Fibroblast of the aortic adventitia (primary cell): ENCODE measurements around the gene DUSP2. TPM values are rescaled to one million over a fixed set of nuclear protein-coding genes. Genes with fewer than 3 reads are reported as not detected.

Experiments used
- DNase-seq: peaks from one replicate; pipeline ENCODE4 v3.0.0-alpha.2; 2010; ENCODE audit warnings: low read depth
- H3K4me3 ChIP-seq: 2 replicates; pipeline ENCODE4 v1.5.1; 2011; ENCODE audit warnings: low read depth, mild to moderate bottlenecking, control low read depth, low read length, moderate library complexity
- total RNA-seq: library from RNA; depleted of rRNA; stranded (reverse); fragments of >200 nt; gene quantifications from 2 replicates; pipeline ENCODE4 v1.2.3, GENCODE V29; 2012; ENCODE audit warnings: low replicate concordance
- TF ChIP-seq, protein P1 (sequence below): IDR thresholded peaks from 2 replicates; pipeline ENCODE4 v1.5.1; 2011; ENCODE audit warnings: mild to moderate bottlenecking, low read length, control low read depth, inconsistent platforms; ENCODE audit not compliant: insufficient read depth

DUSP2 gene
- total RNA-seq, 1 donor: 0.36 TPM

DNA sequence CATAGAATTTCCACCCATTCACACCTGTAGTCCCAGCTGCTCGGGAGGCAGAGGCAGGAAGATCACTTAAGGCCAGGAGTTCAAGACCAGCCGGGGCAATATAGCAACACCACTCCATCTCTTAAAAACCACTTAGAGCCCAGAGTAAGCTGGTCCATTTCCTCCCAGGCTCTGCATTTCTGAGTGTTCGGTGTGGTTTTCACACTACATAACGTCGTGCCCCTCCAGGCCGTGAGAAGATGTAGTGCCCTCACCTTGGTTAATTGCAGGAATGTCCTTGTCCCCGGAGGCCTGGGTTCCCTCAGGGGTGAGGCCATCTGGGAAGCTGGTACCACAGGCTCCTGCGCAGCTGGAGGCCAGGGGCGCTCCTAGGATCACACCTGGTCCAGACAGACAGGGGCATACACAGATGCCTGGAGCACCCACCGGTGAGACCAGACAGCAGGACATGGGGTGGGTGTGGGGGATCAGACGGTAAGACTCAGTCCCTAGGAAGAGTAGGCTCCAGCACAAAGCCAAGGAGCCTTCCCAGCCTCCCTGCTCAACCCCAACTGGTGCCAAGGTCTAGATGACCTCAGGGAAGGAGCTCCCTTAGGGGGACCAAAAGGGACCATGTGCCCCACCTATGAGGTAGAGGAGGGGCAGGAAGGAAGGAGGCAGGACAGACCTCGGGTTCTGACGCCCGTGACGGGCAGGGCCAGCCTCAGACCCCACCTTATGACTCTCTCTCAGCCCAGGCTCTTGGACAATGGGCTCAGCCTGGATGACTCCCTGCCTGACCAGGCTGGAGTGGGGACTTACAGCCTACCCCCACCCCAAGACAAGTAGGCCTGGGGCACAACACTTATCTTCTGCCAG, 7.7 kb downstream of the DUSP2 start:
- TF ChIP-seq, protein P1, sequence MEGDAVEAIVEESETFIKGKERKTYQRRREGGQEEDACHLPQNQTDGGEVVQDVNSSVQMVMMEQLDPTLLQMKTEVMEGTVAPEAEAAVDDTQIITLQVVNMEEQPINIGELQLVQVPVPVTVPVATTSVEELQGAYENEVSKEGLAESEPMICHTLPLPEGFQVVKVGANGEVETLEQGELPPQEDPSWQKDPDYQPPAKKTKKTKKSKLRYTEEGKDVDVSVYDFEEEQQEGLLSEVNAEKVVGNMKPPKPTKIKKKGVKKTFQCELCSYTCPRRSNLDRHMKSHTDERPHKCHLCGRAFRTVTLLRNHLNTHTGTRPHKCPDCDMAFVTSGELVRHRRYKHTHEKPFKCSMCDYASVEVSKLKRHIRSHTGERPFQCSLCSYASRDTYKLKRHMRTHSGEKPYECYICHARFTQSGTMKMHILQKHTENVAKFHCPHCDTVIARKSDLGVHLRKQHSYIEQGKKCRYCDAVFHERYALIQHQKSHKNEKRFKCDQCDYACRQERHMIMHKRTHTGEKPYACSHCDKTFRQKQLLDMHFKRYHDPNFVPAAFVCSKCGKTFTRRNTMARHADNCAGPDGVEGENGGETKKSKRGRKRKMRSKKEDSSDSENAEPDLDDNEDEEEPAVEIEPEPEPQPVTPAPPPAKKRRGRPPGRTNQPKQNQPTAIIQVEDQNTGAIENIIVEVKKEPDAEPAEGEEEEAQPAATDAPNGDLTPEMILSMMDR: no peak
- no peak overlapping the region for H3K4me3 ChIP-seq
- no peak for DNase-seq

DNA sequence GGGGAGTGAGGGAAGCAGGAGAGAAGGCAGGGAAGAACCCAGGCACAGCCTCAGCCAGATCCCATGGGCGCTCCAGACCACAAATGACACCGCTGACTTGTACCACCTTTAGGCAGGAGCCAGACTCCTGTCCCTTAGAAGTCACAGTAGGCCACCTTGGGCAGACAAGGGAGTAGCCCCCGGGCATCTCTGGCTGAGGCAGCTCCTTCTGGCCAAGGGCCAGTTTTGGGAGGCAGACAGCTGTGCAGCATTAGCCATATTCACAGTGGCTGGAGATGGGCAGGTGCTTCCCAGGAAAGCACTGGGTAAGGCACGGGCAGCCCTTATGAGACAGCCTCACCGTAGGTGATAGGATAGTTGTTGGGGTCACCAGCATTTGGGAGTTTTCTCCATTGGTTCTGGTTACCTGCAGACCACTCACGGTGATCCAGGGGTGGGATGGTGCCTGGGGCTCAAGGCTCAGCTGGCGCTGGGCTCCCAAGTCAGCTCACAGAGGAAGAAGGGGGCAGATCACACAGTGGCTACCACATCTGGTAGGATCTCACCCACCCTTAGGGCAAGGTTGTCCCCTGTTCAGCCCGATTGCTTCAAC, 9.0 kb downstream of the DUSP2 start:
- H3K4me3 ChIP-seq: no peak overlapping the region
- DNase-seq: no peak
- TF ChIP-seq, protein P1: no peak

DNA sequence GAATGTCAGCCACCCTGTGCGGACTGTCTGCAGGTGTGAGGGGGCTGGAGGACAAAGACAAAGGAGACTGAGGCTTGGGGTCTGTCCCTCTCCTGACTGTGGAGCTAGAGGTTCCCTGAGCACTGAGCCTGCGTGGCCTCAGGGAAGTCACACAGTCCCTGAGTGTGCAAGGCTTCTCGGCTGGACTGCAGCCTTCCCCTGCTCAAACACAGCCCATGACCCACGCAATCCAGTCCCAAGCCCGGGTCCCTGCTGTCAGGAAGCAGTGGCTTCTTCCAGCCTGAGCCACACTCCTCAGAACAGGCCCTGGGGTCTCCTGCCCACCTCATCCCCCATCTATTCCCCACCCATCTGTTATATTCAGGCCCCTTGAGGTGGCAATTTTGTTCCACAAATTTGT, 9.6 kb downstream of the DUSP2 start:
- no peak for DNase-seq
- TF ChIP-seq, protein P1: no peak

DNA sequence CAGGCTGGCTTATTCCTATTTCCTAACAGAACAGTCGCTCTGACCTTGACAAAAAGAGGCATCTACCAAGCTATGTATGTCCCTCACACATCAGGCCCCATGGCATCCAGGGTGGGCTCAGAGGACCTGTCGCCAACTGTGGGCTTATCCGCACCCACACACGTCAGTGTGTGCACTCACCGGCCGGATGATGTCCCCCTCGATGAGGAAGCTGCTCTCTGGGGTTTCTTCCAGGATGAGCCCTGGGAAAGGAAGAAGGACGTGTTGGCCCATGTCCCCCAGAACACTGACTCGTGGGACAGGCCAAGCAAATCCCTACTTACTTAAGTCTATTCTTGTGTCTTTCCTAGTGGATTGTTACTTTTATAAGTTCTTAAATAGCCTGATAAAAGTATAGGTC, 10.1 kb downstream of the DUSP2 start:
- TF ChIP-seq, protein P1: no peak
- H3K4me3 ChIP-seq: no peak overlapping the region
- DNase-seq: no peak

More for the DNA sequence above, 9.6 kb downstream of the DUSP2 start:
- H3K4me3 ChIP-seq: no peak overlapping the region

DNA sequence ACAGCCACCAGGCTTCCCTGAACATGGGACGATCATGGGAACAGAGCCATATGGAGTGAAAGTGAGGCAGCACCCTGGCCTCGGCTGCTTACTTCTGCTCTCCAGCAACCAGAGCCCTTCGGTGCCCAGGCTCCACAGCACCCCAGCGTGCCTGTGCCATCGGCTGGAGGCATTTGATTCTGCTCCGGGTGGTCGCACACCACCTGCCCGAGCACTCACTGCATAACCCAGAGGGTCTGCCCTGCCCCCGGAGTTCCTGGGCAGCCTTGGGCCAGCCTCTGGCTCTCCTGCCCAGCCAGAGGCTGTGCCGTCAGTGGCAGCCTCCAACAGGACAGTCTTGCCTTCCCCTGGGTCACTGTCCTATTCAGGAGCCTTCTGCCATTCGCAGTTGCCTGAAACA, 10.8 kb downstream of the DUSP2 start:
- no peak overlapping the region for H3K4me3 ChIP-seq
- DNase-seq: no peak
- TF ChIP-seq, protein P1: no peak

DNA sequence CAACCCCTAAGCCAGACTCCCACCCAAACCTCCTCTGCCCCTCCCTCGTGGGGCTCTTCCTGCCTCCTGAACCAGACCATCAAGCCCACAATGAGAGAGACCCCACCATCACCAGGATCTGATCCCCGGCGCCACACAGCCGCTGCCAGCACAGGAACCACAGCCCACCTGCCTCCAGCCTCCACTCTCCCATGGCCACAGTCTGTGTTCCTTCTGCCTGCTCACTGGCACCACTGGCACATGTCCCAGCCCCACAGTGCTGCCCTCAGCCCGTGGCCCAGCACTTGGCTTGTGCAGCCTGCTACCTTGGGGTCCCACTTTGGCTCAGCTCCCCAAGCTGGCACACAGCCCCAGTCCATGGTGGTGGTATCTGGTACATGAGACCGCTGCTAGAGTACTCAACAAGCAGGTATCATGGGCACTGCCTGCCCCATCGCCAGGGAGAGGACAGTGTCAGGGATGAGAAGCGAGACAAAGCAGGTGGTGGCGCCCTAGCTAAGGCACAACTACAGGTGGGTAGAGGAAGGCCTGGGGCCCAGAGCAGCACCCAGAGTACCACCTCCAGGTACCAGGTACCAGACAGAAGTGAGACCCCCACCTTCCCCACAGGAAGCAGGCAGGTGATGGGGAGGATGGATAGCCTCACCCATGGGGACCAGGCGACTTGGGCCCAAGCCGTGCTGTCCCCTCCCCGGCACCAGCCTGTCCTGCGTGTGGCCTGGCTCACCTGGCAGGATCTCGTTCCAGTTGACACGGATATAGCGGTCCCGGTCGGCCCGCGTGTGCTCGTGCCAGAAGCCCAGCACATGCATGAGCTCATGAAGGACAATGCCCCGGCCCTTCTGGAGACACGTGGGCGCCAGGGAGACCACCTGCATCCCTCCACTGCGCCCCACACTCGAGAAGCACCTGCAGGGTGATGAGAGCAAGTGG, 13.2 kb downstream of the DUSP2 start:
- H3K4me3 ChIP-seq: no peak overlapping the region
- DNase-seq: no peak
- TF ChIP-seq, protein P1: no peak
